WTC11 (cell line): ENCODE results near the gene NSUN4.

Experiments used
- TF ChIP-seq, protein P1 (sequence below): fragments of 200-600 bp; IDR thresholded peaks from 2 replicates; pipeline ENCODE4 v1.8.0; 2022; ENCODE audit warnings: antibody characterized with exemption
- TF ChIP-seq, protein P2 (sequence below): sonication (generic); formaldehyde crosslinking; IDR thresholded peaks from 2 replicates; pipeline ENCODE4 v1.8.1; 2022; ENCODE audit warnings: low read depth, mild to moderate bottlenecking, moderate library complexity, missing genetic modification reagents, borderline replicate concordance

DNA sequence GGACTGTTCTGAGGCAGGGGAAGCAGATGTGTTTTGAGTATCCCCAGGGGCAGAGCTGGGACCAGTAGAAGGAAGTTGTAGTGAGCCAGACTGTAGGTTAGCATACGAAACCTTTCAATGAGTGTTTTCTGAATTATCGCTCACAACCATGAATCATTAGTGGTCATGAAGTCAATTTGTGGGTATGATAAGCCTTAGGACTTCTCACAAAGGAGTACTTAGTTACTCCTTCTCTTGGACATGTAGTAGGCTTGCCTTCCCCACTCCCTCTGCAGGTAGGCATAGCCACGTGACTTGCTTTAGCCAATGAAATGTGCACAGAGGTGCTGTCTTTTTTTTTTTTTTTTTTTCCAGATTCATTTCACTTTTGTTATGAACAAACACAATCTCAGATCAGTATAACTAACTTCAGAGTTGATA, 29.6 kb downstream of the NSUN4 start:
- TF ChIP-seq, protein P1, sequence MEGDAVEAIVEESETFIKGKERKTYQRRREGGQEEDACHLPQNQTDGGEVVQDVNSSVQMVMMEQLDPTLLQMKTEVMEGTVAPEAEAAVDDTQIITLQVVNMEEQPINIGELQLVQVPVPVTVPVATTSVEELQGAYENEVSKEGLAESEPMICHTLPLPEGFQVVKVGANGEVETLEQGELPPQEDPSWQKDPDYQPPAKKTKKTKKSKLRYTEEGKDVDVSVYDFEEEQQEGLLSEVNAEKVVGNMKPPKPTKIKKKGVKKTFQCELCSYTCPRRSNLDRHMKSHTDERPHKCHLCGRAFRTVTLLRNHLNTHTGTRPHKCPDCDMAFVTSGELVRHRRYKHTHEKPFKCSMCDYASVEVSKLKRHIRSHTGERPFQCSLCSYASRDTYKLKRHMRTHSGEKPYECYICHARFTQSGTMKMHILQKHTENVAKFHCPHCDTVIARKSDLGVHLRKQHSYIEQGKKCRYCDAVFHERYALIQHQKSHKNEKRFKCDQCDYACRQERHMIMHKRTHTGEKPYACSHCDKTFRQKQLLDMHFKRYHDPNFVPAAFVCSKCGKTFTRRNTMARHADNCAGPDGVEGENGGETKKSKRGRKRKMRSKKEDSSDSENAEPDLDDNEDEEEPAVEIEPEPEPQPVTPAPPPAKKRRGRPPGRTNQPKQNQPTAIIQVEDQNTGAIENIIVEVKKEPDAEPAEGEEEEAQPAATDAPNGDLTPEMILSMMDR, result no peak
- TF ChIP-seq, protein P2, sequence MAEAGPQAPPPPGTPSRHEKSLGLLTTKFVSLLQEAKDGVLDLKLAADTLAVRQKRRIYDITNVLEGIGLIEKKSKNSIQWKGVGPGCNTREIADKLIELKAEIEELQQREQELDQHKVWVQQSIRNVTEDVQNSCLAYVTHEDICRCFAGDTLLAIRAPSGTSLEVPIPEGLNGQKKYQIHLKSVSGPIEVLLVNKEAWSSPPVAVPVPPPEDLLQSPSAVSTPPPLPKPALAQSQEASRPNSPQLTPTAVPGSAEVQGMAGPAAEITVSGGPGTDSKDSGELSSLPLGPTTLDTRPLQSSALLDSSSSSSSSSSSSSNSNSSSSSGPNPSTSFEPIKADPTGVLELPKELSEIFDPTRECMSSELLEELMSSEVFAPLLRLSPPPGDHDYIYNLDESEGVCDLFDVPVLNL, result no peak
